ENCODE data around the gene FILIP1. TPM values are rescaled to one million over a fixed set of nuclear protein-coding genes. Genes with fewer than 3 reads are reported as not detected.

Gene FILIP1
- total and polyA plus RNA-seq, 2 of the 8 experiments (the other 6 are each of a cell fraction or from before 2014, with no cell fraction given), result 2.4 to 5.7 TPM

DNA sequence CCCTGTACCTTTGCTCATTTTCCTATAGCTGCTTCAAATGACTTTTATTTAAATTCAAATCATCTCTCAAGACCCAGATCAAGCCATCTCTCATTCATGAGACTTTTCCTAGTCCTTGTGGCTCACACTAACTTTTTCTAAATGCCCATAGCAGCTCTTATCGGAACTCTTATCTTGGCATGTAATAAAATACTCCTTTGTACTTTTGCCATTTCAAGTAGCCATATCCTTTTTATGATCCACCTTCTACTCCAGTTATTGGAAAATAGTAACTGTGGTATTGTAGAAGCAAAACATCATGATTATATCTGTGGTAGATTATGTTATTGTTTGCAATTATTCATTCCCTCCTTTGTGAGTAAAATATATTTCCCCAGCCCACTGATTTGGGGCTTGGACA is 37.6 kb upstream of the FILIP1 start (continued):
- TF ChIP-seq RAD21 (IDR thresholded peaks at IDR 0.05 in 1 of 2, conservative IDR thresholded peaks at IDR 0.05 in 1 of 2; ENCODE audit: low read depth in 2 of 2, low read length in 2 of 2), result no peak
- TF ChIP-seq BACH1 (IDR thresholded peaks at IDR 0.05; ENCODE audit: low read length), result no peak
- TF ChIP-seq EZH2 (IDR thresholded peaks at IDR 0.05; ENCODE audit: low read depth, low read length, severe bottlenecking), result no peak
- no peak for TF ChIP-seq JUN (IDR thresholded peaks at IDR 0.05; ENCODE audit: low read depth, low read length)

All from H1 (cell line).